Measurements from ENCODE around the gene GRK5.

Gene GRK5

GRCh38 chr10:119447421-119447820, 240.1 kb downstream of the GRK5 start:
- no peak for DNase-seq
- Histone ChIP-seq H3K4me3 (ENCODE audit: low read depth, low read length) (no peak overlapping the region), H3K27ac (no peak overlapping the region), H3K36me3 (replicated peaks) (no peaks in the 10 kb centered on the region), H3K27me3 (replicated peaks) (no peaks in the 10 kb centered on the region)
- TF ChIP-seq, protein P1, sequence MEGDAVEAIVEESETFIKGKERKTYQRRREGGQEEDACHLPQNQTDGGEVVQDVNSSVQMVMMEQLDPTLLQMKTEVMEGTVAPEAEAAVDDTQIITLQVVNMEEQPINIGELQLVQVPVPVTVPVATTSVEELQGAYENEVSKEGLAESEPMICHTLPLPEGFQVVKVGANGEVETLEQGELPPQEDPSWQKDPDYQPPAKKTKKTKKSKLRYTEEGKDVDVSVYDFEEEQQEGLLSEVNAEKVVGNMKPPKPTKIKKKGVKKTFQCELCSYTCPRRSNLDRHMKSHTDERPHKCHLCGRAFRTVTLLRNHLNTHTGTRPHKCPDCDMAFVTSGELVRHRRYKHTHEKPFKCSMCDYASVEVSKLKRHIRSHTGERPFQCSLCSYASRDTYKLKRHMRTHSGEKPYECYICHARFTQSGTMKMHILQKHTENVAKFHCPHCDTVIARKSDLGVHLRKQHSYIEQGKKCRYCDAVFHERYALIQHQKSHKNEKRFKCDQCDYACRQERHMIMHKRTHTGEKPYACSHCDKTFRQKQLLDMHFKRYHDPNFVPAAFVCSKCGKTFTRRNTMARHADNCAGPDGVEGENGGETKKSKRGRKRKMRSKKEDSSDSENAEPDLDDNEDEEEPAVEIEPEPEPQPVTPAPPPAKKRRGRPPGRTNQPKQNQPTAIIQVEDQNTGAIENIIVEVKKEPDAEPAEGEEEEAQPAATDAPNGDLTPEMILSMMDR (IDR thresholded peaks at IDR 0.05; ENCODE audit: low read depth, low read length, missing control alignments): no peak
- in situ Hi-C loops (cut with HindIII; ENCODE audit: low pct_ligation_motif_present, low sequenced_read_pairs): no loop called here

GRCh38 chr10:119447823-119448546, 240.6 kb downstream of the GRK5 start:
- in situ Hi-C loops (cut with HindIII; ENCODE audit: low pct_ligation_motif_present, low sequenced_read_pairs): no loop called here
- no peak overlapping the region for H3K4me3 ChIP-seq (ENCODE audit: low read depth, low read length)
- H3K27me3 ChIP-seq (replicated peaks): no peaks in the 10 kb centered on the region
- TF ChIP-seq, protein P1 (IDR thresholded peaks at IDR 0.05; ENCODE audit: low read depth, low read length, missing control alignments): no peak
- H3K36me3 ChIP-seq (replicated peaks): no peaks in the 10 kb centered on the region
- no peak overlapping the region for H3K27ac ChIP-seq
- no peak for DNase-seq

- in situ Hi-C loops (cut with HindIII; ENCODE audit: low pct_ligation_motif_present, low sequenced_read_pairs): no loop called here
- H3K27me3 ChIP-seq (replicated peaks): no peaks in the 10 kb centered on the region
- TF ChIP-seq, protein P1 (IDR thresholded peaks at IDR 0.05; ENCODE audit: low read depth, low read length, missing control alignments): no peak
- H3K27ac ChIP-seq: no peak overlapping the region
- DNase-seq: no peak
- H3K4me3 ChIP-seq (ENCODE audit: low read depth, low read length): no peak overlapping the region
- no peaks in the 10 kb centered on the region for H3K36me3 ChIP-seq (replicated peaks)
These were observed 241.5 kb downstream of the GRK5 start for GRCh38 chr10:119448628-119449584.

- no peak overlapping the region for H3K4me3 ChIP-seq (ENCODE audit: low read depth, low read length)
- no peak overlapping the region for H3K27ac ChIP-seq
- peak; percentile 80 for DNase-seq
- in situ Hi-C loops (cut with HindIII; ENCODE audit: low pct_ligation_motif_present, low sequenced_read_pairs): no loop called here
- no peaks in the 10 kb centered on the region for H3K36me3 ChIP-seq (replicated peaks)
- no peaks in the 10 kb centered on the region for H3K27me3 ChIP-seq (replicated peaks)
- TF ChIP-seq, protein P1 (IDR thresholded peaks at IDR 0.05; ENCODE audit: low read depth, low read length, missing control alignments): no peak
These were observed 242.5 kb downstream of the GRK5 start for GRCh38 chr10:119449760-119450461.

- Histone ChIP-seq H3K36me3 (replicated peaks) (no peaks in the 10 kb centered on the region), H3K4me3 (ENCODE audit: low read depth, low read length) (no peak overlapping the region), H3K27ac (no peak overlapping the region), H3K27me3 (replicated peaks) (no peaks in the 10 kb centered on the region)
- in situ Hi-C loops (cut with HindIII; ENCODE audit: low pct_ligation_motif_present, low sequenced_read_pairs): no loop called here
- DNase-seq: peak; percentile 12
- TF ChIP-seq, protein P1 (IDR thresholded peaks at IDR 0.05; ENCODE audit: low read depth, low read length, missing control alignments): no peak
These were observed 243.4 kb downstream of the GRK5 start for GRCh38 chr10:119450606-119451299.

Measured in brain microvascular endothelial cell (primary cell).